Muscle layer of colon (tissue), 2 donors: ENCODE data around the gene AQP7.
"Not testable (repeated sequence)": the region's sequence is repeated elsewhere in the genome, so short reads cannot be mapped to it uniquely, and the experiment has no call there.

ENCODE experiments used
- H3K27ac ChIP-seq: one replicate; pipeline ENCODE4 v1.7.0; 2013; ENCODE audit warnings: low read depth, mild to moderate bottlenecking, low read length, moderate library complexity
- H3K27me3 ChIP-seq, 2 donors: one replicate each; pipeline ENCODE4 v1.7.0; 2013; ENCODE audit warnings: low read length in 2 of 2, mild to moderate bottlenecking in 2 of 2; ENCODE audit not compliant: insufficient read depth in 2 of 2, control insufficient read depth in 1 of 2
- H3K36me3 ChIP-seq: one replicate; pipeline ENCODE4 v1.7.0; 2013; ENCODE audit warnings: mild to moderate bottlenecking, low read length; ENCODE audit not compliant: insufficient read depth
- H3K4me1 ChIP-seq: one replicate; pipeline ENCODE4 v1.7.0; 2013; ENCODE audit warnings: mild to moderate bottlenecking, low read length; ENCODE audit not compliant: insufficient read depth
- H3K4me3 ChIP-seq, 2 donors: one replicate each; pipeline ENCODE4 v1.7.0; 2013; ENCODE audit warnings: low read length in 2 of 2, low read depth in 1 of 2, mild to moderate bottlenecking in 1 of 2, moderate library complexity in 1 of 2
- H3K9ac ChIP-seq: one replicate; pipeline ENCODE4 v1.7.0; 2013; ENCODE audit warnings: low read length
- H3K9me3 ChIP-seq: one replicate; pipeline ENCODE4 v1.7.0; 2013; ENCODE audit warnings: mild to moderate bottlenecking, low read length
- donor health status: abdominal sarcoma.
- donor health status: Adenocarcinoma of cecum.

The AQP7 gene

DNA sequence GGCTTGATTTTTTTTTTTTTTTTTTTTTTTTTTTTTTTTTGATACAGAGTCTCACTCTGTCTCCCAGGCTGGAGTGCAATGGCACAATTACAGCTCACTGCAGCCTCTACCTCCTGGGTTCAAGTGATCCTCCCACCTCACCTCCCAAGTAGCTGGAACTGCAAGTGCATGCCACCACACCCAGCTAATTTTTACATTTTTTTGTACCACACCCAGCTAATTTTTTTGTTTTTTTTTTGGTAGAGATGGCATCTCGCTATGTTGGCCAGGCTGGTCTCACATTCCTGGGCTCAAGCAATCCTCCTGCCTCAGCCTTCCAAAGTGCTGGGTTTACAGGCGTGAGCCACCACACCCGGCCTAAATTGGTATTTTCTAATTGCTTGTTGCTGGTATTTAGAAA lies 43.7 kb downstream of the AQP7 start:
- not testable (repeated sequence) for H3K4me3 ChIP-seq, H3K4me1 ChIP-seq, H3K9me3 ChIP-seq, H3K9ac ChIP-seq, H3K27me3 ChIP-seq, H3K27ac ChIP-seq
- H3K36me3 ChIP-seq: peaks cover 14% of the 10 kb centered on the region

DNA sequence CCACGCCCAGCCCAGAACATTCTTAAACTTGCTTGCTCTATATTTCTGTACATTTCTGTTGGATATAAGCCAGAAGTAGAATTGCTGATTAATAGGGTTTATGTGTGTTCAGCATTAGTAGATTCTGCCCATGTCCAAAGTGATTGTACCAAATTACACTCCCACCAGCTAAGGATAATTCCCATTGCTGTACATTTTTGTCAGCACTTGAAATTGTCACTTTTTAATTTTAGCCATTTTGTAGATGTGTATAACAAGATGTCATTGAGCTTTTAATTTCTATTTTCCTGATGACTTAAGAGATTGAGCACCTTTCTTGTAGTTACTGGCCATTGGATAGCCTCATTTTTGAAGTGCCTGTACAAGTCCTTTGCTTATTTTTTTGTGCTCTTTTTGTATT lies 46.4 kb downstream of the AQP7 start:
- H3K27me3 ChIP-seq: no peaks in the 10 kb centered on the region
- H3K9me3 ChIP-seq: no peaks in the 10 kb centered on the region
- no peak overlapping the region for H3K27ac ChIP-seq
- H3K9ac ChIP-seq: no peak overlapping the region
- H3K4me3 ChIP-seq: no peak overlapping the region
- peaks cover 18% of the 10 kb centered on the region for H3K4me1 ChIP-seq
- H3K36me3 ChIP-seq: peaks cover 14% of the 10 kb centered on the region

DNA sequence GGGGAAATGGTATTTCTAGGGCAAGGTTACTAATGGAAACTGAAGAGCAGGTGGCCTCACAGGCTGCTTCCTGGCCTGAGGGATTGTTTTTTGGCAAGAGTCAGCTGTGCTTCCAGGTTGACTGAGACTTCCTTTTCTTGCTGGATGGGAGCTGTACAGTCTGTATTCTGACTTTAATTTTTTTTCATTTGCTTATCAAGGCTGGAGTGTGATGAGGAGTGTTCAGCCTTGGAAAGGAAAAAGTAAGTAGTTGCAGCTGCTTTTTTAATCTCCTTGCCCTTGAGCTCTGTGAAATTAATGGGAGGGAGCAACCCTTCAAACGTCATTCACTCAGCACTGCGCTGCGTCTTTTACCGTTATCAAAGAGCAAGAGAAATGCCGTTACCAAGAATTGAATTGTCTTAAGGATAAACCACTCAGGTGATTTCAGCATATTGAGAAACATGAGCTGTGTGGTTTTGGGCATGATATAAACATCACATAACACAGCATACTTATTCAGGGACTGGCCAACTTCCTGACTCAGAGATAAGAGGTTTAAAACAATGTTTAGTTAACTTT lies 47.6 kb downstream of the AQP7 start:
- Histone ChIP-seq H3K4me1 (peaks cover 28% of the 10 kb centered on the region), H3K9me3 (no peaks in the 10 kb centered on the region), H3K27me3 (no peaks in the 10 kb centered on the region), H3K9ac (no peak overlapping the region), H3K4me3 (no peak overlapping the region), H3K36me3 (peaks cover 14% of the 10 kb centered on the region), H3K27ac (no peak overlapping the region)

DNA sequence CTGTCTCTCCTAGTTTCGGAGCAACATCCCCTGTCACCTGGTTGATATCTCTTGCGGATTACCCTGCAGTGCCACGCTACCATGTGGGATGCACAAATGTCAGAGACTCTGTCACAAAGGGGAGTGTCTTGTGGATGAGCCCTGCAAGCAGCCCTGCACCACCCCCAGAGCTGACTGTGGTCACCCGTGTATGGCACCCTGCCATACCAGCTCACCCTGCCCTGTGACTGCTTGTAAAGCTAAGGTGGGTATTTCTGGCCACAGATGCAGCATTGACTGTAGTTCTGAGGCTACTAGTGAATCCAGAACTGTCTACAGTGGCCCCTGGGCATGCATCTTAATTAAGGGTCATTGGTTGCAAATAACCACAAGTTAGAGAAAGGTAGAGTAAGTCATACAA lies 50.8 kb downstream of the AQP7 start:
- peaks cover 14% of the 10 kb centered on the region for H3K36me3 ChIP-seq
- H3K27ac ChIP-seq: no peak overlapping the region
- H3K9me3 ChIP-seq: no peaks in the 10 kb centered on the region
- H3K4me3 ChIP-seq: no peak overlapping the region
- H3K27me3 ChIP-seq: no peaks in the 10 kb centered on the region
- no peak overlapping the region for H3K9ac ChIP-seq
- H3K4me1 ChIP-seq: peaks cover 37% of the 10 kb centered on the region

DNA sequence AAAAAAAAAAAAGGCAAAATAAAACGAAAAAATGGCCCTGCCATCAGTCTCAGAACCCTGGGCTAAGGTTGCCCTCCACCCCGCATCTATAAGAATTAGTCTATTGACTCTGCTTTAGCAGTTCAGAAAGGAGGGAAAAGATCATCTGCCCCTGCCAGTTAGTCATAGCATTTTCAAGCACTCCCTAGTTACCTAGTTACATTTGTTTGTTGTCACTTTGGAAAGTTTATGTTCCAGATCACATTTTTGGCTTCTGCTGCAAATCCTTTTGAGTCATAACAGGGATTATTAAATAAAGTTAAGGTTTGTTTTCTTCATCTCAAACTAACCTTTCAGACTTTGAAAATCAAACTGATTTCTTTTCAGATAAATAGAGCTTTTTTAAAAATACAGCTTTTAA lies 52.1 kb downstream of the AQP7 start:
- Histone ChIP-seq H3K9ac (no peak overlapping the region), H3K9me3 (no peaks in the 10 kb centered on the region), H3K4me1 (peaks cover 43% of the 10 kb centered on the region), H3K27me3 (no peaks in the 10 kb centered on the region), H3K36me3 (peaks cover 19% of the 10 kb centered on the region), H3K27ac (peak overlapping the region; percentile 69), H3K4me3 (no peak overlapping the region)

DNA sequence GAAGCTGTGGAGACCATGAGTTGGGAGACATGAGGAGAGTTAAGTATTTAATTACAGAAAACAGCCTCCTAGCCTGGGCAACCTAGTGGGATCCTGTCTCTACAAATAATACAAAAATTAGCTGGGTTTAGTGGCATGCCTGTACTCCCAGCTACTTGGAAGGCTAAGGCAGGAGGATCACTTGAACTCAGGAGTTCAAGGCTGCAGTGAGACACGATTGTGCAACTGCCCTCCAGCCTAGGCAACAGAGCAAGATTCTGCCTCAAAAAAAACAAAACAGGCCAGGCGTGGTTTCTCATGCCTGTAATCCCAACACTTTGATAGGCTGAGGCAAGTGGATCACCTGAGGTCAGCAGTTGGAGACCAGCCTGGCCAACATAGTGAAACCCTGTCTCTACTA lies 52.6 kb downstream of the AQP7 start:
- H3K9ac ChIP-seq: no peak overlapping the region
- peak overlapping the region; percentile 35 for H3K27ac ChIP-seq
- H3K4me1 ChIP-seq: peaks cover 43% of the 10 kb centered on the region
- H3K27me3 ChIP-seq: no peaks in the 10 kb centered on the region
- no peaks in the 10 kb centered on the region for H3K9me3 ChIP-seq
- H3K4me3 ChIP-seq: no peak overlapping the region
- peaks cover 15% of the 10 kb centered on the region for H3K36me3 ChIP-seq

DNA sequence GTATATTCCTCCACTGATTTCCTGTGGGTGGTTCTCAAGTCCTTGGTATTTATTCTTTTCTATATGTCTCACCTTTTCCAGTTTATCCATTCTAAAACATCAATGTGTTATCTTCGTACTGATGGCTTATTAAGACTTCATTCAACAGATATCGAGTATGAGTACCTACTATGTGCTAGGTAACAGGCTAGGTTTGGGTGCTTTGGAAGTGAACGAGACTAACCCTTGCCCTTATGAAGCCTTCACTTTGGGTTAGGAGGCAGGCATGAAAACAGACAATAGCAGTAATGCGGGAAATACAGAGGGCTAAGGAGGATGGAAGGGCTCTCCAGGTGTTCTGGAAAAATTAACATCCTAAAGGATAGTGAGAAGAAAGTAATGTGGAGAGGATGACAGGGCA lies 53.4 kb downstream of the AQP7 start:
- no peaks in the 10 kb centered on the region for H3K9me3 ChIP-seq
- H3K27ac ChIP-seq: no peak overlapping the region
- H3K9ac ChIP-seq: no peak overlapping the region
- H3K4me1 ChIP-seq: peaks cover 43% of the 10 kb centered on the region
- no peak overlapping the region for H3K4me3 ChIP-seq
- H3K27me3 ChIP-seq: no peaks in the 10 kb centered on the region
- peaks cover 14% of the 10 kb centered on the region for H3K36me3 ChIP-seq

DNA sequence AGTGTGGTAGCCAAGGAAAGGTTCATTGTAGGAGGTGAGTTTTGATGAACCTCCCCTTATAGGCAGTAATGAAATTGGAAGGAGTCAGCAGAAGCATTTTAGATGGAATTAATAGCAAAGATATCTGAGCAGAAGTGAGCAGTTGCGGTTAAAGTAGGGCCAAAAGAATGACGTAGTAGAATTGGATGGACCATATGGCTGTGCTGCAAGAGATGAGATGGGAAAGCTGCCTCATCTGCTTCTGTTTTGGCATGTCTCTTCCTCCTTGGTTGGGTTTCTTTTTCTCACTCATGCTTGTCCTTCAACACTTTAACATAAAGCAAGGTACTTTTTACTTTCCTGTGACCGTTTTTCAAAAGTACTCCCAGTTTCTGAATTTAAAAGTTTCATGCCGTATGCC lies 55.8 kb downstream of the AQP7 start:
- peaks cover 31% of the 10 kb centered on the region for H3K4me1 ChIP-seq
- H3K27me3 ChIP-seq: no peaks in the 10 kb centered on the region
- no peaks in the 10 kb centered on the region for H3K9me3 ChIP-seq
- H3K9ac ChIP-seq: no peak overlapping the region
- no peak overlapping the region for H3K4me3 ChIP-seq
- H3K36me3 ChIP-seq: peaks cover 17% of the 10 kb centered on the region
- peak overlapping the region; percentile 40 for H3K27ac ChIP-seq

DNA sequence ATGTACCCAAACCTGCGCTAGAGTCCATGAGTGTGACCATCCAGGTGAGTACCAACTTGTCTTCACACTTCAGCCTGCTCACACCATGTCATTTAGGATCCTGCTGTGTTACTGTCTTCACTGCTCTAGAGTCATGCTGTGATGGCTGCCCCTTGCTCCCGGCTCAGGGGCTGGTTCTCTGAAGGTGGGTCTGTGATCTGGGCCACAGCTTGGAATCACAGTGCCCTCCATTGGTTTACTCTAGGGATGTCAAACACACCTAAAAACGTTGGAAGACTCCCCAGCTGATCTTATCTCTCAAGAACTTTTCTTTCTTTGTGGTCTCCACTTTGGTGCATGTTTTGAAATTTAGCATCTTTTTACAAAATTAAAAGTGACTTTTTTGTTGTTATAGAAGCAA lies 58.2 kb downstream of the AQP7 start:
- H3K4me3 ChIP-seq: no peak overlapping the region
- H3K36me3 ChIP-seq: peaks cover 33% of the 10 kb centered on the region
- no peaks in the 10 kb centered on the region for H3K9me3 ChIP-seq
- no peak overlapping the region for H3K9ac ChIP-seq
- no peak overlapping the region for H3K27ac ChIP-seq
- peaks cover 12% of the 10 kb centered on the region for H3K4me1 ChIP-seq
- H3K27me3 ChIP-seq: no peaks in the 10 kb centered on the region

DNA sequence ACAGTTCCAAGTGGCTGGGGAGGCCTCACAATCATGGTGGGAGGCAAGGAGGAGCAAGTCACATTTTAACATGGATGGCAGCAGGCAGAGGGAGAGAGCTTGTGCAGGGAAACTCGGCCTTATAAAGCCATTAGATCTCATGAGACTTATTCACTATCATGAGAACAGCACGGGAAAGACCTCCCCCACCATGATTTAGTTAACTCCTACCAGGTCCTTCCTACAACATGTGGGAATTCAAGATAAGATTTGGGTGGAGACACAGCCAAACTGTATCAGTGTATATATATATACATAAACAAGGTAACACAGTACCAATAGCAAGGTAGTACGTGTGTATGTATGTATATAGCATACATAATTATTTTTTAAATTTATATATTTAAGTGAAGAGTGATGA lies 61.2 kb downstream of the AQP7 start:
- peaks cover 2% of the 10 kb centered on the region for H3K4me1 ChIP-seq
- H3K4me3 ChIP-seq: no peak overlapping the region
- H3K9ac ChIP-seq: no peak overlapping the region
- H3K27ac ChIP-seq: no peak overlapping the region
- H3K9me3 ChIP-seq: no peaks in the 10 kb centered on the region
- peaks cover 44% of the 10 kb centered on the region for H3K36me3 ChIP-seq
- no peaks in the 10 kb centered on the region for H3K27me3 ChIP-seq

DNA sequence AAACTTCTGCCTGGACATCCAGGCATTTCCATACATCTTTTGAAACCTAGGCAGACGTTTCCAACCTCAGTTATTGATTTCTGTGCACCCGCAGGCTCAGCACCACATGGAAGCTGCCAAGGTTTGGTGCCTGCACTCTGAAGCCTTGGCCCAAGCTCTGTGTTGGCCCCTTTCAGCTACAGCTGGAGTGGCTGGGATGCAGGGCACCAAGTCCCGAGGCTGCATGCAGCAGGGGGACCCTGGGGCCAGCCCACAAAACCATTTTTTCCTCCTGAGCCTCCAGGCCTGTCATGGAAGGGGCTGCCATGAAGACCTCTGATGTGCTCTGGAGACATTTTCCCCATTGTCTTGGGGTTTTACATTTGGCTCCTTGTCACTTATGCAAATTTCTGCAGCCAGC lies 62.2 kb downstream of the AQP7 start:
- Histone ChIP-seq H3K27me3 (no peaks in the 10 kb centered on the region), H3K9me3 (no peaks in the 10 kb centered on the region), H3K4me3 (no peak overlapping the region), H3K27ac (no peak overlapping the region), H3K4me1 (no peaks in the 10 kb centered on the region), H3K9ac (no peak overlapping the region), H3K36me3 (peaks cover 36% of the 10 kb centered on the region)
